ENCODE measurements around the gene ZBTB7B.

ZBTB7B gene

GRCh38 chr1:154962156-154962749, 40.3 kb upstream of the ZBTB7B start:
- no peak overlapping the region for H2AFZ ChIP-seq (ENCODE audit: low read length)
- H3K27me3 ChIP-seq (ENCODE audit: insufficient read depth, low read length) = no peaks in the 10 kb centered on the region
- no peak for TF ChIP-seq EZH2 (IDR thresholded peaks at IDR 0.05; ENCODE audit: borderline replicate concordance, low read length)
- H3K36me3 ChIP-seq (ENCODE audit: insufficient read depth, low read length) = peaks cover 50% of the 10 kb centered on the region
- no peaks in the 10 kb centered on the region for H3K9me3 ChIP-seq (ENCODE audit: low read length)
- H3K79me2 ChIP-seq (ENCODE audit: insufficient read depth, low read length) = peaks cover 5% of the 10 kb centered on the region; the same call in 1 of the 2 replicates
- H3K9me2 ChIP-seq (ENCODE audit: low read depth, low read length) = no peaks in the 10 kb centered on the region
- peaks cover 28% of the 10 kb centered on the region for H3K4me1 ChIP-seq (ENCODE audit: insufficient read depth, low read length, severe bottlenecking)
- H3K27ac ChIP-seq (ENCODE audit: low read depth, low read length, poor library complexity, severe bottlenecking) = peak overlapping the region; percentile 81
- peak overlapping the region; percentile 75 for H3K4me3 ChIP-seq (ENCODE audit: low read depth, low read length, poor library complexity, severe bottlenecking)
- H4K20me1 ChIP-seq (ENCODE audit: insufficient read depth, low read length) = no peaks in the 10 kb centered on the region
- H3K4me2 ChIP-seq (ENCODE audit: low read length) = peak overlapping the region; percentile 71
- peak overlapping the region; percentile 99 for H3K9ac ChIP-seq (ENCODE audit: low read length)
- no peaks in the 10 kb centered on the region for H3F3A ChIP-seq (ENCODE audit: insufficient read depth, low read length)

DNA sequence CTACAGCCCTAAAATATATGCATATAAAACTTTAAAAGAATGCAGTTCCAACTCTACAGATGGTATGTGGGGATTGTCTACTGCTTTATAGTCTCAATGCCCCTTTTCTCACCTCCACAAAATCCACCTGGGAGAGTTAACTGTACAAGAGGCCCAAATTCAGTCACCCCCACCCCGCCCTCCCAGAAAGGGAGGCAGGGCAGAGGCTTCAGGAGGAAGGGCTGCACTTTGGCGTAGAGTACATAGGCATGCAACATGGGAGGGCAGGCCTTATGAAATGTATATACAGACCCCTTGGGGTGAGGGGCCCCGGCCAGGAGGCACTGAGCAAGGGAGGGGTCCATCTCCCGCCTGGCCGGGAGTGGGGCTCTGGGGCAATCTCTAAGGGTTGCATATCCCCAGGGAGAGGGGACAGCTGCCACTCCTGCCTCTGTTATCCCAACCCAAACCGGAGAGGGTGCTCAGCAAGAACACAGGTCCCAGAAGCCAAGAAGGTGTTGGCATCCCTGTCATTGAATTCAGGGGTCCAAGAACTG, 39.7 kb upstream of the ZBTB7B start:
- Histone ChIP-seq H3K27ac (ENCODE audit: low read depth, low read length, poor library complexity, severe bottlenecking) (peak overlapping the region; percentile 81), H3K4me1 (ENCODE audit: insufficient read depth, low read length, severe bottlenecking) (peaks cover 28% of the 10 kb centered on the region), H3K36me3 (ENCODE audit: insufficient read depth, low read length) (peaks cover 56% of the 10 kb centered on the region)

GRCh38 chr1:154963643-154964042, 39.0 kb upstream of the ZBTB7B start:
- Histone ChIP-seq H3K9ac (ENCODE audit: low read length) (no peak overlapping the region), H3K4me3 (ENCODE audit: low read depth, low read length, poor library complexity, severe bottlenecking) (no peak overlapping the region), H3K9me2 (ENCODE audit: low read depth, low read length) (no peaks in the 10 kb centered on the region), H3F3A (ENCODE audit: insufficient read depth, low read length) (no peaks in the 10 kb centered on the region), H3K9me3 (ENCODE audit: low read length) (no peaks in the 10 kb centered on the region), H3K27ac (ENCODE audit: low read depth, low read length, poor library complexity, severe bottlenecking) (peak overlapping the region; percentile 41), H3K4me2 (ENCODE audit: low read length) (peak overlapping the region; percentile 71; the same call in 1 of the 2 replicates), H3K4me1 (ENCODE audit: insufficient read depth, low read length, severe bottlenecking) (peaks cover 28% of the 10 kb centered on the region), H2AFZ (ENCODE audit: low read length) (no peak overlapping the region), H3K27me3 (ENCODE audit: insufficient read depth, low read length) (no peaks in the 10 kb centered on the region), H3K36me3 (ENCODE audit: insufficient read depth, low read length) (peaks cover 57% of the 10 kb centered on the region), H4K20me1 (ENCODE audit: insufficient read depth, low read length) (no peaks in the 10 kb centered on the region), H3K79me2 (ENCODE audit: insufficient read depth, low read length) (peaks cover 5% of the 10 kb centered on the region; the same call in 1 of the 2 replicates)
- TF ChIP-seq, protein P1, sequence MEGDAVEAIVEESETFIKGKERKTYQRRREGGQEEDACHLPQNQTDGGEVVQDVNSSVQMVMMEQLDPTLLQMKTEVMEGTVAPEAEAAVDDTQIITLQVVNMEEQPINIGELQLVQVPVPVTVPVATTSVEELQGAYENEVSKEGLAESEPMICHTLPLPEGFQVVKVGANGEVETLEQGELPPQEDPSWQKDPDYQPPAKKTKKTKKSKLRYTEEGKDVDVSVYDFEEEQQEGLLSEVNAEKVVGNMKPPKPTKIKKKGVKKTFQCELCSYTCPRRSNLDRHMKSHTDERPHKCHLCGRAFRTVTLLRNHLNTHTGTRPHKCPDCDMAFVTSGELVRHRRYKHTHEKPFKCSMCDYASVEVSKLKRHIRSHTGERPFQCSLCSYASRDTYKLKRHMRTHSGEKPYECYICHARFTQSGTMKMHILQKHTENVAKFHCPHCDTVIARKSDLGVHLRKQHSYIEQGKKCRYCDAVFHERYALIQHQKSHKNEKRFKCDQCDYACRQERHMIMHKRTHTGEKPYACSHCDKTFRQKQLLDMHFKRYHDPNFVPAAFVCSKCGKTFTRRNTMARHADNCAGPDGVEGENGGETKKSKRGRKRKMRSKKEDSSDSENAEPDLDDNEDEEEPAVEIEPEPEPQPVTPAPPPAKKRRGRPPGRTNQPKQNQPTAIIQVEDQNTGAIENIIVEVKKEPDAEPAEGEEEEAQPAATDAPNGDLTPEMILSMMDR (IDR thresholded peaks at IDR 0.05; ENCODE audit: low read length) = no peak
- TF ChIP-seq EZH2 (IDR thresholded peaks at IDR 0.05; ENCODE audit: borderline replicate concordance, low read length) = no peak

More for the DNA sequence above, 39.7 kb upstream of the ZBTB7B start:
- Histone ChIP-seq H3K79me2 (ENCODE audit: insufficient read depth, low read length) (peaks cover 5% of the 10 kb centered on the region; the same call in 1 of the 2 replicates), H3K9ac (ENCODE audit: low read length) (peak overlapping the region; percentile 99), H3K4me2 (ENCODE audit: low read length) (peak overlapping the region; percentile 71), H4K20me1 (ENCODE audit: insufficient read depth, low read length) (no peaks in the 10 kb centered on the region), H2AFZ (ENCODE audit: low read length) (no peak overlapping the region), H3K27me3 (ENCODE audit: insufficient read depth, low read length) (no peaks in the 10 kb centered on the region), H3K4me3 (ENCODE audit: low read depth, low read length, poor library complexity, severe bottlenecking) (peak overlapping the region; percentile 75), H3K9me2 (ENCODE audit: low read depth, low read length) (no peaks in the 10 kb centered on the region), H3F3A (ENCODE audit: insufficient read depth, low read length) (no peaks in the 10 kb centered on the region), H3K9me3 (ENCODE audit: low read length) (no peaks in the 10 kb centered on the region)
- TF ChIP-seq, protein P1 (IDR thresholded peaks at IDR 0.05; ENCODE audit: low read length) = no peak
- TF ChIP-seq EZH2 (IDR thresholded peaks at IDR 0.05; ENCODE audit: borderline replicate concordance, low read length) = no peak
